Muscle layer of duodenum (tissue), 2 donors: ENCODE data around the gene PPP2R2D.
"Not testable (repeated sequence)": the region's sequence is repeated elsewhere in the genome, so short reads cannot be mapped to it uniquely, and the experiment has no call there.

Experiments used
- H3K27ac ChIP-seq: one replicate; pipeline ENCODE4 v1.7.0; 2013; ENCODE audit warnings: mild to moderate bottlenecking, low read length
- H3K27me3 ChIP-seq: one replicate; pipeline ENCODE4 v1.7.0; 2013; ENCODE audit warnings: low read depth, mild to moderate bottlenecking, control low read depth, low read length
- H3K36me3 ChIP-seq, 2 donors: one replicate each; pipeline ENCODE4 v1.7.0; 2013; ENCODE audit warnings: low read length in 2 of 2, control low read depth in 1 of 2, mild to moderate bottlenecking in 1 of 2; ENCODE audit not compliant: insufficient read depth in 2 of 2, control insufficient read depth in 1 of 2
- H3K4me1 ChIP-seq, 2 donors: one replicate each; pipeline ENCODE4 v1.7.0; 2013; ENCODE audit warnings: low read length in 2 of 2, mild to moderate bottlenecking in 2 of 2, control low read depth in 1 of 2, moderate library complexity in 1 of 2; ENCODE audit not compliant: insufficient read depth in 2 of 2, control insufficient read depth in 1 of 2
- H3K4me3 ChIP-seq, 2 donors: one replicate each; pipeline ENCODE4 v1.7.0; 2013; ENCODE audit warnings: low read length in 2 of 2, low read depth in 1 of 2, mild to moderate bottlenecking in 1 of 2
- H3K9me3 ChIP-seq, 2 donors: one replicate each; pipeline ENCODE4 v1.7.0; 2013; ENCODE audit warnings: low read length in 2 of 2, control low read depth in 1 of 2, mild to moderate bottlenecking in 1 of 2; ENCODE audit not compliant: control insufficient read depth in 1 of 2
- donor health status: healthy.

The PPP2R2D gene

GRCh38 chr10:131912620-131913019 is 11.8 kb downstream of the PPP2R2D start:
- Histone ChIP-seq H3K27ac (no peak overlapping the region), H3K9me3 (no peaks in the 10 kb centered on the region), H3K27me3 (no peaks in the 10 kb centered on the region), H3K4me3 (no peak overlapping the region), H3K36me3 (peaks cover 0 to 15% of the 10 kb centered on the region in 2 donors), H3K4me1 (peaks cover 0 to 24% of the 10 kb centered on the region in 2 donors)

- Histone ChIP-seq H3K36me3 (peaks cover 0 to 7% of the 10 kb centered on the region in 2 donors), H3K27me3 (no peaks in the 10 kb centered on the region), H3K9me3 (no peaks in the 10 kb centered on the region), H3K27ac (no peak overlapping the region), H3K4me3 (no peak overlapping the region), H3K4me1 (peaks cover 0 to 4% of the 10 kb centered on the region in 2 donors)
Observed at GRCh38 chr10:131915484-131915883, 14.7 kb downstream of the PPP2R2D start.

- H3K27me3 ChIP-seq, result no peaks in the 10 kb centered on the region
- no peak overlapping the region for H3K27ac ChIP-seq
- peaks cover 0 to 3% of the 10 kb centered on the region in 2 donors for H3K4me1 ChIP-seq
- H3K4me3 ChIP-seq, result no peak overlapping the region
- H3K9me3 ChIP-seq, result no peaks in the 10 kb centered on the region
- H3K36me3 ChIP-seq, result peaks cover 0 to 7% of the 10 kb centered on the region in 2 donors
Observed at GRCh38 chr10:131915990-131916766, 15.4 kb downstream of the PPP2R2D start.

GRCh38 chr10:131916767-131917160 is 16.0 kb downstream of the PPP2R2D start:
- not testable (repeated sequence) for H3K4me1 ChIP-seq, H3K36me3 ChIP-seq

GRCh38 chr10:131917496-131917895 is 16.7 kb downstream of the PPP2R2D start:
- not testable (repeated sequence) for H3K4me1 ChIP-seq, H3K4me3 ChIP-seq, H3K27ac ChIP-seq, H3K9me3 ChIP-seq, H3K27me3 ChIP-seq, H3K36me3 ChIP-seq

More at GRCh38 chr10:131916767-131917160, 16.0 kb downstream of the PPP2R2D start:
- not testable (repeated sequence) for H3K27me3 ChIP-seq, H3K4me3 ChIP-seq, H3K9me3 ChIP-seq, H3K27ac ChIP-seq

- H3K36me3 ChIP-seq, H3K4me1 ChIP-seq, H3K9me3 ChIP-seq, H3K27me3 ChIP-seq, H3K27ac ChIP-seq, H3K4me3 ChIP-seq: not testable (repeated sequence)
Observed at GRCh38 chr10:131919461-131919860, 18.7 kb downstream of the PPP2R2D start.

GRCh38 chr10:131920151-131920550 is 19.3 kb downstream of the PPP2R2D start:
- Histone ChIP-seq H3K27ac (no peak overlapping the region), H3K4me1 (peaks cover 0 to 5% of the 10 kb centered on the region in 2 donors), H3K27me3 (no peaks in the 10 kb centered on the region), H3K9me3 (no peaks in the 10 kb centered on the region), H3K4me3 (no peak overlapping the region), H3K36me3 (no peaks in the 10 kb centered on the region)

- H3K9me3 ChIP-seq, result no peaks in the 10 kb centered on the region
Observed at GRCh38 chr10:131920693-131921092, 19.9 kb downstream of the PPP2R2D start.

GRCh38 chr10:131921184-131921583 is 20.4 kb downstream of the PPP2R2D start:
- Histone ChIP-seq H3K4me1 (peaks cover 0 to 5% of the 10 kb centered on the region in 2 donors), H3K9me3 (no peaks in the 10 kb centered on the region), H3K4me3 (no peak overlapping the region), H3K36me3 (no peaks in the 10 kb centered on the region), H3K27me3 (no peaks in the 10 kb centered on the region), H3K27ac (no peak overlapping the region)

More at GRCh38 chr10:131920693-131921092, 19.9 kb downstream of the PPP2R2D start:
- no peak overlapping the region for H3K27ac ChIP-seq
- no peaks in the 10 kb centered on the region for H3K27me3 ChIP-seq
- H3K4me1 ChIP-seq, result peaks cover 0 to 5% of the 10 kb centered on the region in 2 donors
- no peaks in the 10 kb centered on the region for H3K36me3 ChIP-seq
- no peak overlapping the region for H3K4me3 ChIP-seq

- H3K27ac ChIP-seq, result no peak overlapping the region
- no peaks in the 10 kb centered on the region for H3K27me3 ChIP-seq
- H3K4me3 ChIP-seq, result no peak overlapping the region
- peaks cover 0 to 10% of the 10 kb centered on the region in 2 donors for H3K4me1 ChIP-seq
- H3K9me3 ChIP-seq, result no peaks in the 10 kb centered on the region
- H3K36me3 ChIP-seq, result no peaks in the 10 kb centered on the region
Observed at GRCh38 chr10:131923038-131923756, 22.4 kb downstream of the PPP2R2D start.

GRCh38 chr10:131925011-131925649 is 24.3 kb downstream of the PPP2R2D start:
- Histone ChIP-seq H3K27me3 (no peaks in the 10 kb centered on the region), H3K27ac (no peak overlapping the region), H3K4me3 (no peak overlapping the region), H3K9me3 (no peaks in the 10 kb centered on the region), H3K36me3 (peaks cover 0 to 5% of the 10 kb centered on the region in 2 donors), H3K4me1 (peaks cover 0 to 22% of the 10 kb centered on the region in 2 donors)
